ENCODE results near the gene CCDC188. TPM values are rescaled to one million over a fixed set of nuclear protein-coding genes. Genes with fewer than 3 reads are reported as not detected.

Gene CCDC188
- total RNA-seq, 1 experiment from 2014 or later: not detected

DNA sequence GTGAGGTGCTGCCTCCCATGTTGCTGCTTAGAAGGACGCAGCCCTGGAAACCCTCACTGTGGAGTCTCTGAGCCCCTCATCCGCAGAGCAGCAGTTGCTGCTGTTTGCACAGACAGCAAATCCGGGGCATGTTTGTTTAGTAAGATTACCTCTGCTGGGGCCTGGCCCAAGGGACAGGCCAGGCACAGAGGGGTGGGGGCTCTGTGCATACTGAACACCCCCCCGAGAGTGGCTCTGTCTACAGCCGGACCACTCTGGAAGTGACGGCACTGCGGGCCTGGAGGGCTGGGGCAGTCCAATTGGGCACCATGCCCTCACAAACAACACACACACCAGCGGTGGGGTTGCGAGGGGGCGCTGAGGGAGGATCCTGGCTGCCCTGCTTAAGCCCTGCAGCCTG lies 22.9 kb upstream of the CCDC188 start:
- no peaks in the 10 kb centered on the region for H3K4me1 ChIP-seq (ENCODE audit: insufficient read depth, low read length)
- H4K8ac ChIP-seq (replicated peaks; ENCODE audit: insufficient read length, low read depth, low read length): no peak overlapping the region
- H3K27me3 ChIP-seq (ENCODE audit: insufficient read depth, low read length): no peaks in the 10 kb centered on the region
- H3K79me2 ChIP-seq (ENCODE audit: insufficient read depth, low read length): no peaks in the 10 kb centered on the region
- H3K4ac ChIP-seq (ENCODE audit: low read depth, low read length): no peak overlapping the region
- H3K9me3 ChIP-seq (ENCODE audit: control insufficient read depth, low read depth, low read length): no peaks in the 10 kb centered on the region
- no peak overlapping the region for H2BK5ac ChIP-seq (ENCODE audit: insufficient read length, low read length)
- H4K5ac ChIP-seq (ENCODE audit: insufficient read length, low read depth, low read length): no peak overlapping the region
- H3K4me2 ChIP-seq (ENCODE audit: insufficient read depth, insufficient read length, low read length): no peak overlapping the region
- H2BK12ac ChIP-seq (ENCODE audit: insufficient read length, low read depth, low read length): no peak overlapping the region
- no peaks in the 10 kb centered on the region; a peak in 1 of 5 replicates for H3K9me3 Mint-ChIP-seq
- no peak overlapping the region for H2BK120ac ChIP-seq (ENCODE audit: low read depth, low read length, poor library complexity, severe bottlenecking)
- H3K4me1 Mint-ChIP-seq: peaks cover 3 to 21% of the 10 kb centered on the region in 2 experiments; a peak in 2 of 4 replicates
- no peak overlapping the region for H4K91ac ChIP-seq (ENCODE audit: insufficient read length, low read depth, low read length)
- H3K27ac Mint-ChIP-seq: peak overlapping the region in 2 of 3 experiments; percentile 51 to 53; a peak in 3 of 7 replicates
- no peaks in the 10 kb centered on the region for H3K23me2 ChIP-seq (ENCODE audit: insufficient read length, low read depth, low read length, poor library complexity, severe bottlenecking)
- no peak overlapping the region for H2AK5ac ChIP-seq (ENCODE audit: insufficient read length, low read length)
- WGBS (ENCODE audit: extremely low coverage, insufficient read length, low lambda C conversion rate): no CpG with 5 or more reads among the region's 10 CpGs
- no peak overlapping the region for H2AFZ ChIP-seq (ENCODE audit: low read length)
- no peak overlapping the region for H3K9ac ChIP-seq (ENCODE audit: extremely low read depth, insufficient read length, low read length)
- H3K4me3 Mint-ChIP-seq: no peak overlapping the region
- no peak overlapping the region for H3K27ac ChIP-seq (ENCODE audit: insufficient read length, low read depth, low read length)
- H3T11ph ChIP-seq (ENCODE audit: low read length): no peak overlapping the region
- no peak overlapping the region for H3K18ac ChIP-seq (ENCODE audit: insufficient read length, low read depth, low read length)
- H3K23ac ChIP-seq (ENCODE audit: insufficient read length, low read depth, low read length): no peak overlapping the region
- TF ChIP-seq, protein P1, sequence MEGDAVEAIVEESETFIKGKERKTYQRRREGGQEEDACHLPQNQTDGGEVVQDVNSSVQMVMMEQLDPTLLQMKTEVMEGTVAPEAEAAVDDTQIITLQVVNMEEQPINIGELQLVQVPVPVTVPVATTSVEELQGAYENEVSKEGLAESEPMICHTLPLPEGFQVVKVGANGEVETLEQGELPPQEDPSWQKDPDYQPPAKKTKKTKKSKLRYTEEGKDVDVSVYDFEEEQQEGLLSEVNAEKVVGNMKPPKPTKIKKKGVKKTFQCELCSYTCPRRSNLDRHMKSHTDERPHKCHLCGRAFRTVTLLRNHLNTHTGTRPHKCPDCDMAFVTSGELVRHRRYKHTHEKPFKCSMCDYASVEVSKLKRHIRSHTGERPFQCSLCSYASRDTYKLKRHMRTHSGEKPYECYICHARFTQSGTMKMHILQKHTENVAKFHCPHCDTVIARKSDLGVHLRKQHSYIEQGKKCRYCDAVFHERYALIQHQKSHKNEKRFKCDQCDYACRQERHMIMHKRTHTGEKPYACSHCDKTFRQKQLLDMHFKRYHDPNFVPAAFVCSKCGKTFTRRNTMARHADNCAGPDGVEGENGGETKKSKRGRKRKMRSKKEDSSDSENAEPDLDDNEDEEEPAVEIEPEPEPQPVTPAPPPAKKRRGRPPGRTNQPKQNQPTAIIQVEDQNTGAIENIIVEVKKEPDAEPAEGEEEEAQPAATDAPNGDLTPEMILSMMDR (conservative IDR thresholded peaks at IDR 0.05): no peak
- H2BK20ac ChIP-seq (ENCODE audit: low read depth, low read length, poor library complexity, severe bottlenecking): no peak overlapping the region
- H2BK15ac ChIP-seq (ENCODE audit: low read depth, low read length): no peak overlapping the region
- H3K79me1 ChIP-seq (ENCODE audit: insufficient read depth, low read depth, low read length, poor library complexity, severe bottlenecking): no peaks in the 10 kb centered on the region
- H3K56ac ChIP-seq (ENCODE audit: insufficient read length, low read depth, low read length): no peak overlapping the region
- no peaks in the 10 kb centered on the region; the same call in 1 of the 2 replicates for H3K27me3 Mint-ChIP-seq (ENCODE audit: low read depth)
- H4K20me1 ChIP-seq (ENCODE audit: control insufficient read depth, insufficient read depth, insufficient read length): no peaks in the 10 kb centered on the region
- no peak overlapping the region for H3K14ac ChIP-seq (ENCODE audit: insufficient read depth, low read length)
- H3K36me3 Mint-ChIP-seq (ENCODE audit: insufficient read depth in 1 of 3, low read depth in 3 of 3): no peaks in the 10 kb centered on the region
- DNase-seq: no peak

Measured in H9 (cell line).